SU-DHL-6 (cell line): ENCODE results near the gene ANK3.

Experiments
- CTCF ChIP-seq: fragments of 200-600 bp; sonication (generic); IDR thresholded peaks from one replicate; pipeline ENCODE4 v1.5.1; 2017; ENCODE audit warnings: antibody characterized with exemption, mild to moderate bottlenecking, low read length, moderate library complexity; ENCODE audit not compliant: insufficient read depth, poor library complexity, severe bottlenecking
- EZH2phosphoT487 ChIP-seq: fragments of 200-600 bp; sonication (generic), shearing (Covaris generic); conservative IDR thresholded peaks from 2 replicates; pipeline ENCODE4 v1.6.1; 2018; ENCODE audit warnings: mild to moderate bottlenecking, antibody characterized with exemption, low read length, moderate library complexity, mixed read lengths

- TF ChIP-seq CTCF (no peak), EZH2phosphoT487 (no peak)
Measured at GRCh38 chr10:60086421-60086820, 303.3 kb downstream of the ANK3 start.
